CD4-positive, alpha-beta T cell (primary cell): Measurements from ENCODE around the gene SLC34A3. TPM values are rescaled to one million over a fixed set of nuclear protein-coding genes. Genes with fewer than 3 reads are reported as not detected.

ENCODE experiments used
- ATAC-seq: fragments of 200-7000 bp; cut with Tn5 transposase; one replicate; pipeline ENCODE4 v1.10.0; 2022; ENCODE audit warnings: mild to moderate bottlenecking; ENCODE audit not compliant: poor library complexity
- CTCF ChIA-PET: fragments of 350-600 bp; sonication (Branson Sonifier 250); formaldehyde crosslinking; loops from one replicate; lab custom pipeline; 2021; ENCODE audit warnings: antibody characterized with exemption, inconsistent platforms; lab: Charles Lee
- POLR2A ChIA-PET: fragments of 350-600 bp; sonication (Branson Sonifier 250); formaldehyde crosslinking; loops from one replicate; lab custom pipeline; 2021; ENCODE audit warnings: antibody characterized with exemption, inconsistent platforms; lab: Charles Lee
- DNase-seq, 14 experiments: peaks; one replicate each; pipeline ENCODE4 v3.0.0-alpha.2; 2013 to 2020; ENCODE audit warnings: mixed read lengths in 2 of 14
- H3K27ac ChIP-seq, 2 donors: one replicate each; pipeline versions ENCODE4 v1.5.1 to v1.7.0; 2013; ENCODE audit warnings: low read length in 2 of 2, low read depth in 1 of 2, mild to moderate bottlenecking in 1 of 2
- H3K27me3 ChIP-seq, 2 experiments: 1 replicate in 1 of 2; 2 replicates in 1 of 2; pipeline versions ENCODE4 v1.6.1 to v1.7.0; 2013; ENCODE audit warnings: low read length in 2 of 2, control low read depth in 1 of 2, mild to moderate bottlenecking in 1 of 2, moderate library complexity in 1 of 2; ENCODE audit not compliant: insufficient read depth in 2 of 2, control insufficient read depth in 1 of 2
- H3K36me3 ChIP-seq: one replicate; pipeline ENCODE4 v1.6.1; 2013; ENCODE audit warnings: low read length, control low read depth; ENCODE audit not compliant: insufficient read depth
- H3K4me1 ChIP-seq: one replicate; pipeline ENCODE4 v1.6.1; 2013; ENCODE audit warnings: low read length, control low read depth; ENCODE audit not compliant: insufficient read depth
- H3K4me3 ChIP-seq: one replicate; pipeline ENCODE4 v1.5.1; 2013; ENCODE audit warnings: mild to moderate bottlenecking, low read length, moderate library complexity
- H3K9me3 ChIP-seq, 2 experiments: 1 replicate in 1 of 2; 2 replicates in 1 of 2; pipeline versions ENCODE4 v1.6.1 to v1.7.0; 2013; ENCODE audit warnings: low read length in 2 of 2, mild to moderate bottlenecking in 2 of 2, control low read depth in 1 of 2, moderate library complexity in 1 of 2; ENCODE audit not compliant: control insufficient read depth in 1 of 2, insufficient read depth in 1 of 2
- H3K27ac Mint-ChIP-seq: one replicate; pipeline ENCODE4 v1.8.0; 2020; ENCODE audit warnings: mixed read lengths
- H3K27me3 Mint-ChIP-seq: one replicate; pipeline ENCODE4 v1.8.0; 2021; ENCODE audit warnings: mixed read lengths
- H3K36me3 Mint-ChIP-seq: one replicate; pipeline ENCODE4 v1.8.0; 2021; ENCODE audit warnings: low read depth, mixed read lengths
- H3K4me1 Mint-ChIP-seq: one replicate; pipeline ENCODE4 v1.8.0; 2021; ENCODE audit warnings: low read depth, mixed read lengths
- H3K4me3 Mint-ChIP-seq: one replicate; pipeline ENCODE4 v1.8.0; 2020; ENCODE audit warnings: mild to moderate bottlenecking, mixed read lengths
- H3K9me3 Mint-ChIP-seq: one replicate; pipeline ENCODE4 v1.8.0; 2020; ENCODE audit warnings: mixed read lengths
- intact Hi-C, 2 experiments: fragments of 100-400 bp; cut with DNase I in 1 of 2; cut with micrococcal nuclease in 1 of 2; formaldehyde crosslinking; loops; one replicate each; pipeline versions ENCODE4 v1.15.1 to v1.9.0; 2023 to 2025; cut with DNase I, micrococcal nuclease
- total RNA-seq, 174 experiments: library from RNA in 2 of 174; stranded (reverse) in 2 of 174; gene quantifications; one replicate each; pipeline ENCODE4 v1.2.3 and lab custom pipeline; 2021 to 2026
- TF ChIP-seq, protein P1 (sequence below): fragments of 200-600 bp; IDR thresholded peaks from one replicate; pipeline ENCODE4 v1.8.0; 2022; ENCODE audit warnings: antibody characterized with exemption, mild to moderate bottlenecking

Gene SLC34A3
- total RNA-seq, 2 experiments from 2014 or later = not detected

DNA sequence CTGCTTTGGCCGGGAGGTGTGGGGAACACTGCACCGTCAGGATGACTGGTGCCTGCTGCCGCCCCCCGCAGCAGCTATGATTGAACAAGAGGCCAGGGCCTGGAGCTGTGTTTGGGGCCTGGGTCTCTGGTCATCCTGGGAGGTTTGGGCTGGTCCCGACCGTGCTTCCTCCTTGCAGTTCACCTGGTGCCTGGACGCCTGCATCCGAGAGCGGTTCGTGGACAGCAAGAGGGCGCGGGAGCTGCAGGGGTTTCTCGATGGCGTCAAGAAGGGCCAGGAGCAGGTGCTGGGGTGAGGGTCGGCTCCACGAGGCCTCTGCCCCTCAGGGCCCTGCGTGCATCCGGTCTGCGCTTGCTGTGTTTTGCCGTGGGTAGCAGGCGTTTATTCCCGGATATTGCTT lies 33.4 kb downstream of the SLC34A3 start:
- intact Hi-C loops = no loop called here
- Histone ChIP-seq H3K4me1 (no peaks in the 10 kb centered on the region), H3K4me3 (no peak overlapping the region), H3K27ac (no peak overlapping the region), H3K9me3 (no peaks in the 10 kb centered on the region), H3K27me3 (no peaks in the 10 kb centered on the region), H3K36me3 (peaks cover 44% of the 10 kb centered on the region)
- Mint-ChIP-seq H3K27me3 (no peaks in the 10 kb centered on the region), H3K9me3 (no peaks in the 10 kb centered on the region), H3K4me3 (no peak overlapping the region), H3K36me3 (peaks cover 42% of the 10 kb centered on the region), H3K4me1 (no peaks in the 10 kb centered on the region), H3K27ac (no peak overlapping the region)
- POLR2A ChIA-PET = no interaction called here
- CTCF ChIA-PET = no interaction called here
- TF ChIP-seq, protein P1, sequence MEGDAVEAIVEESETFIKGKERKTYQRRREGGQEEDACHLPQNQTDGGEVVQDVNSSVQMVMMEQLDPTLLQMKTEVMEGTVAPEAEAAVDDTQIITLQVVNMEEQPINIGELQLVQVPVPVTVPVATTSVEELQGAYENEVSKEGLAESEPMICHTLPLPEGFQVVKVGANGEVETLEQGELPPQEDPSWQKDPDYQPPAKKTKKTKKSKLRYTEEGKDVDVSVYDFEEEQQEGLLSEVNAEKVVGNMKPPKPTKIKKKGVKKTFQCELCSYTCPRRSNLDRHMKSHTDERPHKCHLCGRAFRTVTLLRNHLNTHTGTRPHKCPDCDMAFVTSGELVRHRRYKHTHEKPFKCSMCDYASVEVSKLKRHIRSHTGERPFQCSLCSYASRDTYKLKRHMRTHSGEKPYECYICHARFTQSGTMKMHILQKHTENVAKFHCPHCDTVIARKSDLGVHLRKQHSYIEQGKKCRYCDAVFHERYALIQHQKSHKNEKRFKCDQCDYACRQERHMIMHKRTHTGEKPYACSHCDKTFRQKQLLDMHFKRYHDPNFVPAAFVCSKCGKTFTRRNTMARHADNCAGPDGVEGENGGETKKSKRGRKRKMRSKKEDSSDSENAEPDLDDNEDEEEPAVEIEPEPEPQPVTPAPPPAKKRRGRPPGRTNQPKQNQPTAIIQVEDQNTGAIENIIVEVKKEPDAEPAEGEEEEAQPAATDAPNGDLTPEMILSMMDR = no peak
- DNase-seq (no peak), ATAC-seq (no peak)

DNA sequence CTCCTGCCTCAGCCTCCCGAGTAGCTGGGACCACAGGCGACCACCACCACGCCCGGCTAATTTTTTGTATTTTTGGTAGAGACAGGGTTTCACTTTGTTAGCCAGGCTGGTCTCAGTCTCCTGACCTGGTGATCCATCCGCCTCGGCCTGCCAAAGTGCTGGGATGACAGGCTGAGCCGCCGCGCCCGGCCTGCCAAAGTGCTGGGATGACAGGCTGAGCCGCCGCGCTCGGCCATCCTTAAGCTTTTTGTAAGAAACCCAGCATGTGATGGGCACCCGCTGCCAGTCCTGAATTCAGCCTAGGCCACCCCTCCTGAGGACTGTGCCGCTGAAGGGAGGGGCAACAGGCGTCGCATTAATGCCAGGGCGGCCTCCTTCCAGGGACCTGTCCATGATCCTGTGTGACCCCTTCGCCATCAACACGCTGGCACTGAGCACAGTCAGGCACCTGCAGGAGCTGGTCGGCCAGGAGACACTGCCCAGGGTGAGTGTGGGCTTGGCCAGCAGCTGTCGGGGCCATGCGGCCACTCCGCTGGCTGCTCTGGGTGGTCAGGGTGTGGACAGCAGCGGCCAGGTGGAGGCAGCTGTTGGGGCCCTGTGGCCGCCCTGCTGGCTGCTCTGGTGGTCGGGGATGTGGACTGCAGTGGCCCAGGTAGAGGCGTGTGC lies 34.9 kb downstream of the SLC34A3 start:
- peak in 1 of 14 experiments; percentile 19 for DNase-seq
- H3K36me3 ChIP-seq = peaks cover 52% of the 10 kb centered on the region

DNA sequence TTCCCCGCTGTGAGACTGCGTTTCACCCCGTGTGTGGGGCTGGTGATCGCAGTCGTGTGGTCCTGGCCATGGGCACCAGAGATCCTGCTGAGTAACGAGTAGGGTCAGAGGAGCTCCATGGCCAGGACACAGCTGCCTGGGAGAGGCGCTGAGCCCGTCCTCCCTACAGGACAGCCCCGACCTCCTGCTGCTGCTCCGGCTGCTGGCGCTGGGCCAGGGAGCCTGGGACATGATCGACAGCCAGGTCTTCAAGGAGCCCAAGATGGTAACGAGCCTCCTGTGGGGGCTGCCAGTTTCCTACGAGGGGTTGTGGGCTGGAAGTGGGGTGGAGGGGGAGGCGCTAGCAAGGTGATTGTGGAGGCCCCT lies 35.4 kb downstream of the SLC34A3 start:
- Histone ChIP-seq H3K4me3 (no peak overlapping the region), H3K9me3 (no peaks in the 10 kb centered on the region), H3K27ac (no peak overlapping the region), H3K27me3 (no peaks in the 10 kb centered on the region), H3K4me1 (peaks cover 5% of the 10 kb centered on the region), H3K36me3 (peaks cover 52% of the 10 kb centered on the region)
- ChIA-PET CTCF (no interaction called here), POLR2A (interaction anchor here (1.3 kb wide), 1 partner anchor 11 kb away, joined by 4 read pairs; the partner anchor contains the start of gene NELFB)
- Mint-ChIP-seq H3K27me3 (no peaks in the 10 kb centered on the region), H3K4me1 (peaks cover 2% of the 10 kb centered on the region), H3K36me3 (peaks cover 50% of the 10 kb centered on the region), H3K9me3 (no peaks in the 10 kb centered on the region), H3K4me3 (no peak overlapping the region), H3K27ac (no peak overlapping the region)
- intact Hi-C loops = no loop called here
- ATAC-seq (no peak), DNase-seq (peak in 1 of 14 experiments; percentile 21)
- TF ChIP-seq, protein P1 = no peak

More for the DNA sequence above, 34.9 kb downstream of the SLC34A3 start:
- Histone ChIP-seq H3K27ac (no peak overlapping the region), H3K4me1 (no peaks in the 10 kb centered on the region), H3K4me3 (no peak overlapping the region), H3K27me3 (no peaks in the 10 kb centered on the region), H3K9me3 (no peaks in the 10 kb centered on the region)
- ChIA-PET POLR2A (interaction anchor here (0.7 to 1.3 kb wide), 2 partner anchors 10 to 12 kb away, joined by 4 to 6 read pairs; partner anchors contain the start of genes NELFB and TOR4A), CTCF (no interaction called here)
- Mint-ChIP-seq H3K4me1 (no peaks in the 10 kb centered on the region), H3K4me3 (no peak overlapping the region), H3K27me3 (no peaks in the 10 kb centered on the region), H3K9me3 (no peaks in the 10 kb centered on the region), H3K27ac (no peak overlapping the region), H3K36me3 (peaks cover 48% of the 10 kb centered on the region)
- TF ChIP-seq, protein P1 = no peak
- intact Hi-C loops = no loop called here
- no peak for ATAC-seq
